Testis (tissue), 2 donors: ENCODE measurements around the gene MFSD12.

Source experiments
- POLR2A ChIP-seq: fragments of 450-650 bp; IDR thresholded peaks from one replicate; pipeline ENCODE4 v1.6.1; 2017; ENCODE audit warnings: antibody characterized with exemption, mild to moderate bottlenecking, moderate library complexity
- TF ChIP-seq, protein P1 (sequence below), 3 experiments: fragments of 450-650 bp in 2 of 3; fragments of 200-600 bp in 1 of 3; sonication (generic) in 1 of 3; IDR thresholded peaks; one replicate each; pipeline ENCODE4 v1.5.1; 2016 to 2019; ENCODE audit warnings: antibody characterized with exemption in 3 of 3, mild to moderate bottlenecking in 2 of 3, moderate library complexity in 1 of 3

- TF ChIP-seq POLR2A: no peak
- TF ChIP-seq, protein P1, sequence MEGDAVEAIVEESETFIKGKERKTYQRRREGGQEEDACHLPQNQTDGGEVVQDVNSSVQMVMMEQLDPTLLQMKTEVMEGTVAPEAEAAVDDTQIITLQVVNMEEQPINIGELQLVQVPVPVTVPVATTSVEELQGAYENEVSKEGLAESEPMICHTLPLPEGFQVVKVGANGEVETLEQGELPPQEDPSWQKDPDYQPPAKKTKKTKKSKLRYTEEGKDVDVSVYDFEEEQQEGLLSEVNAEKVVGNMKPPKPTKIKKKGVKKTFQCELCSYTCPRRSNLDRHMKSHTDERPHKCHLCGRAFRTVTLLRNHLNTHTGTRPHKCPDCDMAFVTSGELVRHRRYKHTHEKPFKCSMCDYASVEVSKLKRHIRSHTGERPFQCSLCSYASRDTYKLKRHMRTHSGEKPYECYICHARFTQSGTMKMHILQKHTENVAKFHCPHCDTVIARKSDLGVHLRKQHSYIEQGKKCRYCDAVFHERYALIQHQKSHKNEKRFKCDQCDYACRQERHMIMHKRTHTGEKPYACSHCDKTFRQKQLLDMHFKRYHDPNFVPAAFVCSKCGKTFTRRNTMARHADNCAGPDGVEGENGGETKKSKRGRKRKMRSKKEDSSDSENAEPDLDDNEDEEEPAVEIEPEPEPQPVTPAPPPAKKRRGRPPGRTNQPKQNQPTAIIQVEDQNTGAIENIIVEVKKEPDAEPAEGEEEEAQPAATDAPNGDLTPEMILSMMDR (IDR thresholded peaks at IDR 0.05): no peak
Observed at GRCh38 chr19:3547767-3548282, 9.6 kb downstream of the MFSD12 start.
